Stimulated activated CD4-positive, alpha-beta T cell treated with anti-CD3 and anti-CD28 coated beads, Interleukin-4, amount 100 ng/mL, for 4 hours (primary cell): ENCODE measurements around the gene CROT.

Experiments
- DNase-seq, 2 experiments: peaks; one replicate each; pipeline ENCODE4 v3.0.0-alpha.2; 2020

Gene CROT

GRCh38 chr7:87416682-87417587 lies 71.5 kb downstream of the CROT start:
- peak; percentile 36 to 53 for DNase-seq

- no peak for DNase-seq
Measured at GRCh38 chr7:87420173-87420572, 74.7 kb downstream of the CROT start.

- DNase-seq, result no peak
Measured at GRCh38 chr7:87424075-87424474, 78.6 kb downstream of the CROT start.

- DNase-seq, result no peak
Measured at GRCh38 chr7:87426160-87426559, 80.7 kb downstream of the CROT start.

GRCh38 chr7:87427288-87427687 lies 81.8 kb downstream of the CROT start:
- no peak for DNase-seq

- no peak for DNase-seq
Measured at GRCh38 chr7:87432536-87432935, 87.1 kb downstream of the CROT start.

GRCh38 chr7:87435546-87435945 lies 90.1 kb downstream of the CROT start:
- no peak for DNase-seq

- no peak for DNase-seq
Measured at GRCh38 chr7:87445897-87446296, 100.4 kb downstream of the CROT start.

GRCh38 chr7:87447116-87447635 lies 101.7 kb downstream of the CROT start:
- DNase-seq, result no peak

- no peak for DNase-seq
Measured at GRCh38 chr7:87448388-87448787, 102.9 kb downstream of the CROT start.
